Osteoblast (primary cell): ENCODE data around the gene C2CD2. TPM values are rescaled to one million over a fixed set of nuclear protein-coding genes. Genes with fewer than 3 reads are reported as not detected.

Experiments used
- DNase-seq: peaks from one replicate; pipeline ENCODE4 v3.0.0; 2011; ENCODE audit warnings: low spot score, mixed read lengths; ENCODE audit not compliant: insufficient read length; ENCODE audit errors: missing footprints
- H2AFZ ChIP-seq: 2 replicates; pipeline ENCODE4 v1.6.0; 2011; ENCODE audit warnings: mild to moderate bottlenecking, low read length
- H3K27ac ChIP-seq: 2 replicates; pipeline ENCODE4 v1.5.1; 2011; ENCODE audit warnings: mild to moderate bottlenecking, low read depth, low read length, moderate library complexity
- H3K27me3 ChIP-seq: 2 replicates; pipeline ENCODE4 v1.6.0; 2012; ENCODE audit warnings: mild to moderate bottlenecking, control low read depth, inconsistent platforms, low read length, moderate library complexity; ENCODE audit not compliant: insufficient read depth
- H3K36me3 ChIP-seq: 2 replicates; pipeline ENCODE4 v1.5.1; 2011; ENCODE audit warnings: mild to moderate bottlenecking, low read length, control low read depth, moderate library complexity; ENCODE audit not compliant: insufficient read depth
- H3K4me1 ChIP-seq: 2 replicates; pipeline ENCODE4 v1.5.1; 2011; ENCODE audit warnings: mild to moderate bottlenecking, low read length, control low read depth, moderate library complexity; ENCODE audit not compliant: insufficient read depth
- H3K4me2 ChIP-seq: 2 replicates; pipeline ENCODE4 v1.6.0; 2011; ENCODE audit warnings: mild to moderate bottlenecking, low read length; ENCODE audit not compliant: insufficient read depth
- H3K4me3 ChIP-seq: fragments of 200-600 bp; sonication (generic); 3 replicates; pipeline ENCODE4 v1.5.1; 2012; ENCODE audit warnings: mild to moderate bottlenecking, low read length, inconsistent platforms; ENCODE audit not compliant: insufficient read depth
- H3K79me2 ChIP-seq: 2 replicates; pipeline ENCODE4 v1.6.0; 2012; ENCODE audit warnings: mild to moderate bottlenecking, low read length, control low read depth, inconsistent platforms; ENCODE audit not compliant: insufficient read depth
- H3K9me3 ChIP-seq: 2 replicates; pipeline ENCODE4 v1.5.1; 2011; ENCODE audit warnings: low read depth, low read length, control low read depth
- H4K20me1 ChIP-seq: 2 replicates; pipeline ENCODE4 v1.6.0; 2012; ENCODE audit warnings: mild to moderate bottlenecking, low read length, control low read depth; ENCODE audit not compliant: insufficient read depth
- total RNA-seq: library from RNA; depleted of rRNA; stranded (reverse); fragments of >200 nt; gene quantifications from 2 replicates; pipeline ENCODE4 v1.2.3, GENCODE V29; 2012
- TF ChIP-seq, protein P1 (sequence below): IDR thresholded peaks from 2 replicates; pipeline ENCODE4 v1.5.1; 2011; ENCODE audit warnings: mild to moderate bottlenecking, low read depth, low read length, moderate library complexity; ENCODE audit errors: extremely low read depth

C2CD2 gene
- total RNA-seq, 1 donor = 40.9 TPM

DNA sequence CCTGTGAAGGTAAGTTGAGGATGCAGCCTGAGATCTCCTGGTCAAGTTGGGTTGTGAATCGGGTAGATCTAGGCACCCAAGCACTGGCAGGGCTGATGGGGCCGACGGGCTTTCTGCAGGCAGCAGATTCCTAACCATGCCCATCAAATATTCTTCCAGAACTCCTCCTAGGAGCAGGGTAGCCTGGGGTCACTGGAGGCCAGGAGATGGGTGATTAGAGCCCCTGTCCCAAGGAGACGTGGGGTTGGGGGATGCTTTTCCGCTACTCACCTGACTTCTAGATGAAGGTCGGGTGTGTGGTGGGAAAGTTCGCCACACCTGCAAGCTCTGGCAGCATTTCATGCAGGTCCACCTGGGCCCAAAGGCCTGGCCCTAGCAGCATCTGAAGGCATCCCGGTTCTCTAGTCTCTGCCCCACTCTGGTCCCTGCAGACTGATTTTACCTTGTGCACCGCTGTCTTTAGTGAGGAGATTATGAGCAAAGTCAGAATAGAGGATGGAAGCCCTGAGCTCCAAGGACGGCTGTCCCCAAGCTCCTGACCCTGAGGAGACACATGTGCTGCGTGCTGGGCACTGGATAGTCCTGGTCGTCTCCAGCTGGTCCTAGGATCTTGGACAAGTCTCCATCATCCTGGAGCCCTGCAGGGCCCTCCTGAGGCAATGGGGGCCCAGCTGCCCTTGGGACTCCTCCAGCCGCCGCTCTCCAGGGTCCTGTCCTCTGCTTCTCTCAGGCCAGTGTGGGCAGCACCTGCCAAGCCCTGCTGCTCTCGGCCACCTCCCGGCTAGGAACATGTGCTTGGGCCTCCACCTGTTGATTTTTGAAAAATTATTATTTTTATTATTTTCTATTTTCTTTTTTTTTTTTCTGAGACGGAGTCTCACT lies 21.8 kb upstream of the C2CD2 start:
- Histone ChIP-seq H3K4me2 (no peak overlapping the region), H4K20me1 (no peaks in the 10 kb centered on the region), H2AFZ (no peak overlapping the region), H3K4me3 (no peak overlapping the region), H3K27me3 (no peaks in the 10 kb centered on the region), H3K4me1 (no peaks in the 10 kb centered on the region), H3K79me2 (no peaks in the 10 kb centered on the region), H3K36me3 (no peaks in the 10 kb centered on the region), H3K9me3 (no peaks in the 10 kb centered on the region), H3K27ac (no peak overlapping the region)
- TF ChIP-seq, protein P1, sequence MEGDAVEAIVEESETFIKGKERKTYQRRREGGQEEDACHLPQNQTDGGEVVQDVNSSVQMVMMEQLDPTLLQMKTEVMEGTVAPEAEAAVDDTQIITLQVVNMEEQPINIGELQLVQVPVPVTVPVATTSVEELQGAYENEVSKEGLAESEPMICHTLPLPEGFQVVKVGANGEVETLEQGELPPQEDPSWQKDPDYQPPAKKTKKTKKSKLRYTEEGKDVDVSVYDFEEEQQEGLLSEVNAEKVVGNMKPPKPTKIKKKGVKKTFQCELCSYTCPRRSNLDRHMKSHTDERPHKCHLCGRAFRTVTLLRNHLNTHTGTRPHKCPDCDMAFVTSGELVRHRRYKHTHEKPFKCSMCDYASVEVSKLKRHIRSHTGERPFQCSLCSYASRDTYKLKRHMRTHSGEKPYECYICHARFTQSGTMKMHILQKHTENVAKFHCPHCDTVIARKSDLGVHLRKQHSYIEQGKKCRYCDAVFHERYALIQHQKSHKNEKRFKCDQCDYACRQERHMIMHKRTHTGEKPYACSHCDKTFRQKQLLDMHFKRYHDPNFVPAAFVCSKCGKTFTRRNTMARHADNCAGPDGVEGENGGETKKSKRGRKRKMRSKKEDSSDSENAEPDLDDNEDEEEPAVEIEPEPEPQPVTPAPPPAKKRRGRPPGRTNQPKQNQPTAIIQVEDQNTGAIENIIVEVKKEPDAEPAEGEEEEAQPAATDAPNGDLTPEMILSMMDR = no peak
- peak; percentile 79 for DNase-seq

DNA sequence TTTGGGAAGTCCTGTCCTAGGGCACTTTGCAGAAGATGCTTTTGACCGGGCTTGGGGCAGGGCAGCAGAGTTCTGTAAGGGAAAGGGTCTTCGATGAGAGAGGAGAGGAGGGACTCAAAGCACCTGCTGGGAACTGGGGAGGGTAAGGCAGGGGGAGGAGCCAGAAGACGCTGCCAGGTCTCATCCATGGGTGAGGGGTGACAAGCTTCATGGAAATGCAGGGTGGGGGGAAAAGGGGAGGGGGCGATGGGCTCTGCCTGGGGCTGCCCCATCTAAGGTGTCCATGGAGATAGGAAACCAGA lies 20.9 kb upstream of the C2CD2 start:
- no peak overlapping the region for H3K27ac ChIP-seq
- no peak overlapping the region for H2AFZ ChIP-seq
- H3K4me1 ChIP-seq = no peaks in the 10 kb centered on the region
- no peaks in the 10 kb centered on the region for H3K79me2 ChIP-seq
- no peaks in the 10 kb centered on the region for H3K9me3 ChIP-seq
- no peak overlapping the region for H3K4me3 ChIP-seq
- no peaks in the 10 kb centered on the region for H4K20me1 ChIP-seq
- no peaks in the 10 kb centered on the region for H3K27me3 ChIP-seq
- H3K4me2 ChIP-seq = no peak overlapping the region
- TF ChIP-seq, protein P1 = no peak
- no peaks in the 10 kb centered on the region for H3K36me3 ChIP-seq
- no peak for DNase-seq

- Histone ChIP-seq H4K20me1 (no peaks in the 10 kb centered on the region), H3K27ac (no peak overlapping the region), H3K79me2 (no peaks in the 10 kb centered on the region), H3K4me3 (no peak overlapping the region), H3K4me1 (no peaks in the 10 kb centered on the region), H3K9me3 (no peaks in the 10 kb centered on the region), H3K4me2 (no peak overlapping the region), H3K27me3 (no peaks in the 10 kb centered on the region), H2AFZ (peak overlapping the region; percentile 18), H3K36me3 (no peaks in the 10 kb centered on the region)
- TF ChIP-seq, protein P1 = peak; percentile 35
- DNase-seq = peak; percentile 77
Measured at GRCh38 chr21:41973861-41974751, 20.3 kb upstream of the C2CD2 start.

GRCh38 chr21:41973427-41973831 lies 19.6 kb upstream of the C2CD2 start:
- no peak overlapping the region for H3K4me3 ChIP-seq
- H3K27ac ChIP-seq = no peak overlapping the region
- no peak for DNase-seq
- no peak overlapping the region for H2AFZ ChIP-seq
- H3K27me3 ChIP-seq = no peaks in the 10 kb centered on the region
- no peaks in the 10 kb centered on the region for H3K9me3 ChIP-seq
- no peak overlapping the region for H3K4me2 ChIP-seq
- H3K4me1 ChIP-seq = no peaks in the 10 kb centered on the region
- no peaks in the 10 kb centered on the region for H3K79me2 ChIP-seq
- no peaks in the 10 kb centered on the region for H3K36me3 ChIP-seq
- TF ChIP-seq, protein P1 = no peak
- H4K20me1 ChIP-seq = no peaks in the 10 kb centered on the region
